ENCODE measurements around the gene GRIN2B. TPM values are rescaled to one million over a fixed set of nuclear protein-coding genes. Genes with fewer than 3 reads are reported as not detected.

The GRIN2B gene
- total and polyA plus RNA-seq, 2 donors (not counting 1 experiment from before 2014, with no cell fraction given), result 0.22 TPM; not detected in 1

DNA sequence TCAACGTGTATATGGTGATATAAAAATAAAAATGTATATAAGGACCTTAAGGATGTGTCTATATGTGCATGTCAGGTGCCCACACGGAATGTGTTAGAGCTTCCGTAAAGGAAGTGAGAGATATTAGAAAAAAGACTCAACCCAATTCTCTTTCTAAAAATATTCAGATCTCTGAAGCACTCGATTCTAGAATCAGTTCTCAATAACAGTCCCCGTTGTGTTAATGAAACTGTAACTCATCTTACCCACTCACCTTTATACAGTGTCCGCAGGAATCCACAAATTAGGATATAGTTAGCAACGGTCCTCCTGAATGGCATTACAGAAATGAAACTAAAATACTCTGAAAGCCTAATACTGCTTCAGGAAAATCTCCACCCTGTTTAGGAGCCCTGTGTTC lies 29.3 kb downstream of the GRIN2B start:
- ATAC-seq (ENCODE audit: low read depth) (no peak), DNase-seq (no peak)
- Histone ChIP-seq H3K27ac (ENCODE audit: low read length in 2 of 2) (no peak overlapping the region), H3K4me3 (ENCODE audit: control extremely low read depth in 1 of 5, extremely low read depth in 1 of 5, insufficient read depth in 1 of 5, low read depth in 2 of 5, low read length in 4 of 5) (no peak overlapping the region), H4K20me1 (ENCODE audit: control insufficient read depth, insufficient read depth, low read length, poor library complexity, severe bottlenecking) (no peaks in the 10 kb centered on the region), H3K4me1 (ENCODE audit: control insufficient read depth in 2 of 2, insufficient read depth in 2 of 2, low read length in 2 of 2) (no peaks in the 10 kb centered on the region), H3K9me3 (ENCODE audit: control extremely low read depth in 1 of 3, control insufficient read depth in 2 of 3, insufficient read depth in 1 of 3, low read length in 2 of 3) (no peaks in the 10 kb centered on the region), H3K79me2 (ENCODE audit: control insufficient read depth, insufficient read depth, low read length) (no peaks in the 10 kb centered on the region), H2AFZ (ENCODE audit: insufficient read depth, low read depth, low read length, poor library complexity, severe bottlenecking) (no peak overlapping the region), H3K36me3 (replicated peaks in 1 of 2; ENCODE audit: control extremely low read depth in 1 of 2, control insufficient read depth in 1 of 2, extremely low read depth in 1 of 2, insufficient read depth in 2 of 2, low read length in 1 of 2) (no peaks in the 10 kb centered on the region), H3K9ac (ENCODE audit: low read length) (no peak overlapping the region), H3K4me2 (replicated peaks; ENCODE audit: low read depth, low read length, poor library complexity, severe bottlenecking) (no peak overlapping the region), H3K27me3 (replicated peaks in 1 of 4; ENCODE audit: control extremely low read depth in 1 of 4, control insufficient read depth in 3 of 4, insufficient read depth in 4 of 4, low read length in 3 of 4) (peaks cover 0 to 4% (median 2%) of the 10 kb centered on the region in 4 experiments)
- Mint-ChIP-seq H3K9me3 (ENCODE audit: insufficient read depth) (no peaks in the 10 kb centered on the region), H3K4me1 (no peaks in the 10 kb centered on the region), H3K27me3 (peaks cover 26% of the 10 kb centered on the region), H3K27ac (no peak overlapping the region), H3K4me3 (no peak overlapping the region)
- 70% methylated on average over 2 of the region's 7 CpGs for WGBS (ENCODE audit: insufficient coverage)
- intact Hi-C loops (cut with micrococcal nuclease), result no loop called here
- no peak for TF ChIP-seq EZH2 (IDR thresholded peaks at IDR 0.05; ENCODE audit: borderline replicate concordance, insufficient read depth, low read depth, low read length, poor library complexity, severe bottlenecking)
- TF ChIP-seq, protein P1, sequence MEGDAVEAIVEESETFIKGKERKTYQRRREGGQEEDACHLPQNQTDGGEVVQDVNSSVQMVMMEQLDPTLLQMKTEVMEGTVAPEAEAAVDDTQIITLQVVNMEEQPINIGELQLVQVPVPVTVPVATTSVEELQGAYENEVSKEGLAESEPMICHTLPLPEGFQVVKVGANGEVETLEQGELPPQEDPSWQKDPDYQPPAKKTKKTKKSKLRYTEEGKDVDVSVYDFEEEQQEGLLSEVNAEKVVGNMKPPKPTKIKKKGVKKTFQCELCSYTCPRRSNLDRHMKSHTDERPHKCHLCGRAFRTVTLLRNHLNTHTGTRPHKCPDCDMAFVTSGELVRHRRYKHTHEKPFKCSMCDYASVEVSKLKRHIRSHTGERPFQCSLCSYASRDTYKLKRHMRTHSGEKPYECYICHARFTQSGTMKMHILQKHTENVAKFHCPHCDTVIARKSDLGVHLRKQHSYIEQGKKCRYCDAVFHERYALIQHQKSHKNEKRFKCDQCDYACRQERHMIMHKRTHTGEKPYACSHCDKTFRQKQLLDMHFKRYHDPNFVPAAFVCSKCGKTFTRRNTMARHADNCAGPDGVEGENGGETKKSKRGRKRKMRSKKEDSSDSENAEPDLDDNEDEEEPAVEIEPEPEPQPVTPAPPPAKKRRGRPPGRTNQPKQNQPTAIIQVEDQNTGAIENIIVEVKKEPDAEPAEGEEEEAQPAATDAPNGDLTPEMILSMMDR (IDR thresholded peaks at IDR 0.05), result no peak
- ChIA-PET POLR2A (no interaction called here), CTCF (no interaction called here)

DNA sequence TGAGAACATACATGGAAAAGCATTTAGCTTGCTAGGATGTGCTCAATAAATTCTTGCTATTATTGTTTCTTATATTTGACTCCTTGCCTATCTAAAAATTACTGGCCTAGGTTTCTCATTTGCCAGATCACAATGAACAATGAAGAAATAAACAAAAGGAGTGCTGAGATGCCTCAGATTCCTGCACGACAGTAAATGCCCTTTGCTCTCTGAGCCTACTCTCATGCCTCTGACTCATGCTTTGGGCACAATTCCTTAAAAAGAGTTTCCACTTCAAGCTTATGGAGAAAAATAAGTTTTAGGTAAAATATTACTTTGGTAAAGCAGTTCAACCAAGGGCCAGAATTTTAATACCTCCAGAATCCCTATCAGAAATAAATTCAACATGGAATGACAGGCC lies 30.9 kb downstream of the GRIN2B start:
- H3K4me2 ChIP-seq (replicated peaks; ENCODE audit: low read depth, low read length, poor library complexity, severe bottlenecking), result no peak overlapping the region
- H4K20me1 ChIP-seq (ENCODE audit: control insufficient read depth, insufficient read depth, low read length, poor library complexity, severe bottlenecking), result no peaks in the 10 kb centered on the region
- peaks cover 0 to 7% (median 2%) of the 10 kb centered on the region in 4 experiments for H3K27me3 ChIP-seq (replicated peaks in 1 of 4; ENCODE audit: control extremely low read depth in 1 of 4, control insufficient read depth in 3 of 4, insufficient read depth in 4 of 4, low read length in 3 of 4)
- ATAC-seq (ENCODE audit: low read depth), result no peak
- intact Hi-C loops (cut with micrococcal nuclease), result no loop called here
- H3K27ac ChIP-seq (ENCODE audit: low read length in 2 of 2), result no peak overlapping the region
- Mint-ChIP-seq H3K4me3 (no peak overlapping the region), H3K27ac (no peak overlapping the region), H3K27me3 (peaks cover 15% of the 10 kb centered on the region), H3K4me1 (no peaks in the 10 kb centered on the region), H3K9me3 (ENCODE audit: insufficient read depth) (no peaks in the 10 kb centered on the region)
- H3K4me3 ChIP-seq (ENCODE audit: control extremely low read depth in 1 of 5, extremely low read depth in 1 of 5, insufficient read depth in 1 of 5, low read depth in 2 of 5, low read length in 4 of 5), result no peak overlapping the region
- no peak for TF ChIP-seq EZH2 (IDR thresholded peaks at IDR 0.05; ENCODE audit: borderline replicate concordance, insufficient read depth, low read depth, low read length, poor library complexity, severe bottlenecking)
- TF ChIP-seq, protein P1 (IDR thresholded peaks at IDR 0.05), result no peak
- DNase-seq, result no peak
- no peaks in the 10 kb centered on the region for H3K36me3 ChIP-seq (replicated peaks in 1 of 2; ENCODE audit: control extremely low read depth in 1 of 2, control insufficient read depth in 1 of 2, extremely low read depth in 1 of 2, insufficient read depth in 2 of 2, low read length in 1 of 2)
- H3K9ac ChIP-seq (ENCODE audit: low read length), result no peak overlapping the region
- no peaks in the 10 kb centered on the region for H3K79me2 ChIP-seq (ENCODE audit: control insufficient read depth, insufficient read depth, low read length)
- ChIA-PET CTCF (no interaction called here), POLR2A (no interaction called here)
- no peak overlapping the region for H2AFZ ChIP-seq (ENCODE audit: insufficient read depth, low read depth, low read length, poor library complexity, severe bottlenecking)
- H3K4me1 ChIP-seq (ENCODE audit: control insufficient read depth in 2 of 2, insufficient read depth in 2 of 2, low read length in 2 of 2), result no peaks in the 10 kb centered on the region
- no CpG with 5 or more reads among the region's 1 CpG for WGBS (ENCODE audit: insufficient coverage)
- no peaks in the 10 kb centered on the region for H3K9me3 ChIP-seq (ENCODE audit: control extremely low read depth in 1 of 3, control insufficient read depth in 2 of 3, insufficient read depth in 1 of 3, low read length in 2 of 3)
